Heart left ventricle (tissue), 16 donors: Measurements from ENCODE around the gene HS3ST3A1. TPM values are rescaled to one million over a fixed set of nuclear protein-coding genes. Genes with fewer than 3 reads are reported as not detected.

Source experiments
- ATAC-seq, 4 donors: fragments of 200-7000 bp; cut with Tn5 transposase; one replicate each; pipeline ENCODE4 v1.9.1; 2020 to 2022; ENCODE audit warnings: moderate library complexity in 4 of 4, mild to moderate bottlenecking in 3 of 4, moderate number of reproducible peaks in 1 of 4
- DNase-seq, 5 donors: peaks; one replicate each; pipeline ENCODE4 v3.0.0-alpha.2; 2020
- H3K27ac ChIP-seq, 12 donors: fragments of 200-600 bp; sonication (generic) in 4 of 12; one replicate each; pipeline versions ENCODE4 v1.5.0 to v1.8.0; 2016 to 2022; ENCODE audit warnings: mild to moderate bottlenecking in 2 of 12
- H3K27me3 ChIP-seq, 9 donors: fragments of 200-600 bp; sonication (generic) in 2 of 9; one replicate each; pipeline versions ENCODE4 v1.5.1 to v1.8.0; 2016 to 2022; ENCODE audit warnings: mild to moderate bottlenecking in 3 of 9
- H3K36me3 ChIP-seq, 9 donors: fragments of 200-600 bp; sonication (generic) in 2 of 9; one replicate each; pipeline versions ENCODE4 v1.5.0 to v1.8.0; 2018 to 2022; ENCODE audit warnings: mild to moderate bottlenecking in 2 of 9
- H3K4me1 ChIP-seq, 12 donors: fragments of 200-600 bp; sonication (generic) in 4 of 12; one replicate each; pipeline versions ENCODE4 v1.5.0 to v1.8.0; 2016 to 2022; ENCODE audit warnings: mild to moderate bottlenecking in 3 of 12
- H3K4me3 ChIP-seq, 12 donors: fragments of 200-600 bp; sonication (generic) in 4 of 12; one replicate each; pipeline versions ENCODE4 v1.5.0 to v1.8.0; 2017 to 2022; ENCODE audit warnings: mild to moderate bottlenecking in 9 of 12, moderate library complexity in 4 of 12
- H3K9me3 ChIP-seq, 12 donors: fragments of 200-600 bp; sonication (generic) in 4 of 12; one replicate each; pipeline versions ENCODE4 v1.5.0 to v1.8.0; 2016 to 2022; ENCODE audit warnings: mild to moderate bottlenecking in 1 of 12
- CTCF ChIP-seq, 12 donors: fragments of 200-600 bp; sonication (generic) in 4 of 12; IDR thresholded peaks; one replicate each; pipeline versions ENCODE4 v1.5.0 to v1.8.0; 2018 to 2022; ENCODE audit warnings: antibody characterized with exemption in 12 of 12, mild to moderate bottlenecking in 5 of 12
- POLR2A ChIP-seq, 2 donors: fragments of 450-650 bp; IDR thresholded peaks; one replicate each; pipeline ENCODE4 v1.6.1; 2017; ENCODE audit warnings: antibody characterized with exemption in 2 of 2, mild to moderate bottlenecking in 2 of 2, moderate library complexity in 2 of 2
- WGBS, 4 donors: extraction: QIAGEN DNeasy Blood & Tissue Kit in 2 of 4; methylation state at CpG; one replicate each; pipeline versions ENCODE4 v1.1.5 to v1.1.7; 2013 to 2018; 5-methylcytosine and 5-hydroxymethylcytosine counted together
- intact Hi-C, 10 donors: fragments of 100-400 bp; cut with DNase I; formaldehyde crosslinking; loops; one replicate each; pipeline versions ENCODE4 v1.11.1 to v1.14.2; 2022
- polyA plus RNA-seq, 2 donors: library from polyadenylated mRNA; stranded (reverse); fragments of 200-250 nt; gene quantifications; one replicate each; pipeline ENCODE4 v1.2.3, GENCODE V29; 2013
- total RNA-seq, 9 donors: library from RNA; depleted of rRNA in 2 of 9; stranded (reverse); fragments of >200 nt in 2 of 9; fragmentation: NEBNext Ultra II Directional in 3 of 9; extraction: Animal tissue kit (Norgen Biotek cat#: 25700) in 3 of 9; gene quantifications; one replicate each; pipeline versions ENCODE4 v1.1.0 to v1.2.4, GENCODE V29; 2016 to 2023
- donor health status: ischemic (EF 13 %, LVEDD 7.1; RV severe dilation, severe dysfunction).
- donor health status: healthy with polysubstance abuse.
- donor health status: DM: no; HTN: yes; CAD: no.
- donor health status: DM: no; HTN: no; CAD: no.
- donor health status: ischemic (EF 25% LVEDD 6.9; RV normal size, moderate dysfunction).
- donor health status: ischemic (EF 25% LVEDD 5.7; RV mildly dilated, moderate dysfunction).
- donor health status: healthy.
- donor health status: DM: yes; HTN: yes; CAD: no.
- donor health status: ischemic (EF 35%, LVEDD 5.7; RV mildly dilated, moderate dysfunction).
- donor health status: nonischemic (EF 11% LVEDD 7.7; RV severe dilation, severe dysfunction).
- donor health status: DM: yes; HTN: yes; CAD: no.
- donor health status: PGD.
- donor health status: ischemic (EF 29% LVEDD 5.4; RV normal size, mild dysfunction).
- donor health status: nonischemic (EF 23%, LVEDD 6.1; RV moderate dilation, normal function).

The HS3ST3A1 gene
- total and polyA plus RNA-seq, 11 donors: 0.08 to 5.7 (median 1.8) TPM

GRCh38 chr17:13582776-13583547 is 18.8 kb downstream of the HS3ST3A1 start:
- no peak for TF ChIP-seq POLR2A (IDR thresholded peaks at IDR 0.05)
- TF ChIP-seq CTCF (IDR thresholded peaks at IDR 0.05): no peak
- Histone ChIP-seq H3K4me1 (peaks cover 0 to 7% (median 0%) of the 10 kb centered on the region in 12 donors), H3K9me3 (no peaks in the 10 kb centered on the region), H3K27ac (no peak overlapping the region), H3K27me3 (no peaks in the 10 kb centered on the region), H3K4me3 (no peak overlapping the region), H3K36me3 (no peaks in the 10 kb centered on the region)
- DNase-seq (no peak), ATAC-seq (no peak)
- intact Hi-C loops: no loop called here
- WGBS, 4 donors: 82 to 90% (median 87%) methylated on average over 9 of the region's 9 CpGs

- TF ChIP-seq CTCF (IDR thresholded peaks at IDR 0.05): no peak
- TF ChIP-seq POLR2A (IDR thresholded peaks at IDR 0.05): no peak
- Histone ChIP-seq H3K27ac (no peak overlapping the region), H3K4me3 (no peak overlapping the region), H3K27me3 (no peaks in the 10 kb centered on the region), H3K9me3 (no peaks in the 10 kb centered on the region), H3K4me1 (peaks cover 0 to 7% (median 0%) of the 10 kb centered on the region in 12 donors), H3K36me3 (no peaks in the 10 kb centered on the region)
- intact Hi-C loops: no loop called here
- 33 to 47% (median 40%) methylated on average over 3 of the region's 3 CpGs for whole genome bisulfite sequencing, 4 donors
- no peak for ATAC-seq
- DNase-seq: no peak
These were observed 19.8 kb downstream of the HS3ST3A1 start for GRCh38 chr17:13581925-13582324.

GRCh38 chr17:13580790-13581189 is 20.9 kb downstream of the HS3ST3A1 start:
- Histone ChIP-seq H3K4me3 (no peak overlapping the region), H3K27ac (no peak overlapping the region), H3K36me3 (no peaks in the 10 kb centered on the region), H3K27me3 (no peaks in the 10 kb centered on the region), H3K9me3 (no peaks in the 10 kb centered on the region), H3K4me1 (peaks cover 0 to 7% (median 0%) of the 10 kb centered on the region in 12 donors)
- DNase-seq (no peak), ATAC-seq (no peak)
- TF ChIP-seq CTCF (IDR thresholded peaks at IDR 0.05) (no peak), POLR2A (IDR thresholded peaks at IDR 0.05) (no peak)
- WGBS, 4 donors: 85 to 98% (median 95%) methylated on average over 8 of the region's 8 CpGs
- intact Hi-C loops: no loop called here

- Histone ChIP-seq H3K9me3 (no peaks in the 10 kb centered on the region), H3K36me3 (no peaks in the 10 kb centered on the region), H3K27me3 (peaks cover 0 to 5% (median 0%) of the 10 kb centered on the region in 9 donors), H3K27ac (no peak overlapping the region), H3K4me3 (no peak overlapping the region), H3K4me1 (peaks cover 0 to 5% (median 0%) of the 10 kb centered on the region in 12 donors)
- intact Hi-C loops: no loop called here
- ATAC-seq (no peak), DNase-seq (no peak)
- 75 to 92% (median 86%) methylated on average over 3 of the region's 3 CpGs for WGBS, 4 donors
- TF ChIP-seq CTCF (IDR thresholded peaks at IDR 0.05) (peak in 1 of 12 donors; percentile 8), POLR2A (IDR thresholded peaks at IDR 0.05) (no peak)
These were observed 24.8 kb downstream of the HS3ST3A1 start for GRCh38 chr17:13576661-13577526.
